ENCODE data around the gene BRIP1.
A peak's percentile ranks its signal among the peaks of the same experiment; 100 is the strongest.
"Not testable (repeated sequence)": the region's sequence is repeated elsewhere in the genome, so short reads cannot be mapped to it uniquely, and the experiment has no call there.

Gene BRIP1
- total RNA-seq, result 3.6 to 11.0 (median 9.1) reads per million in 4 donors

- DNase-seq, result peak; percentile 78 to 92 (median 84)
Observed at GRCh38 chr17:61862975-61863800, at the start of gene BRIP1. TSS of gene BRIP1 (minus strand) at chr17:61863528. CDS start at chr17:61861539, 1,989 bp downstream.

GRCh38 chr17:61908292-61909037 lies 45.1 kb upstream of the BRIP1 start:
- DNase-seq, result no peak

DNA sequence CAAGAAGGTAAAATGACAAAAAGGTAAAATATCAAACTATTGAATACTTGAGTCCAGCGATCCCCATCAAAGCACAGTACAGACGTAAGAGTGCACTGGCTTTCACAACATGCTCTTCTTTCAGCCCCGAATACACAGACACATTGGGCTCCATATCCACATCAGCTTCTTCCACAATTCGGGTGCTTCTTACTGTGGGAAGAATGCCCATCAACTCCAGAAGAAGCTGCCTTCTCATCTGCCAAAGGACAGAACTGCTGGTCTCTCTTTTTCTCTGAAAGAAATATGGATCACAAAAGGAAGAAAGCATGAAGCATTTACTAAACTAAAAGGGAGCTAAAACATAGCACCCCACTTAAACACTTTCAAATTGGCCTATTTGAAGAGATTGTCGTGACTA lies 44.0 kb upstream of the BRIP1 start:
- DNase-seq, result no peak

- peak in 4 of 5 donors; percentile 12 to 72 (median 19) for DNase-seq
Observed at GRCh38 chr17:61904094-61904710, 40.9 kb upstream of the BRIP1 start.

- no peak for DNase-seq
Observed at GRCh38 chr17:61903251-61903650, 39.9 kb upstream of the BRIP1 start.

DNA sequence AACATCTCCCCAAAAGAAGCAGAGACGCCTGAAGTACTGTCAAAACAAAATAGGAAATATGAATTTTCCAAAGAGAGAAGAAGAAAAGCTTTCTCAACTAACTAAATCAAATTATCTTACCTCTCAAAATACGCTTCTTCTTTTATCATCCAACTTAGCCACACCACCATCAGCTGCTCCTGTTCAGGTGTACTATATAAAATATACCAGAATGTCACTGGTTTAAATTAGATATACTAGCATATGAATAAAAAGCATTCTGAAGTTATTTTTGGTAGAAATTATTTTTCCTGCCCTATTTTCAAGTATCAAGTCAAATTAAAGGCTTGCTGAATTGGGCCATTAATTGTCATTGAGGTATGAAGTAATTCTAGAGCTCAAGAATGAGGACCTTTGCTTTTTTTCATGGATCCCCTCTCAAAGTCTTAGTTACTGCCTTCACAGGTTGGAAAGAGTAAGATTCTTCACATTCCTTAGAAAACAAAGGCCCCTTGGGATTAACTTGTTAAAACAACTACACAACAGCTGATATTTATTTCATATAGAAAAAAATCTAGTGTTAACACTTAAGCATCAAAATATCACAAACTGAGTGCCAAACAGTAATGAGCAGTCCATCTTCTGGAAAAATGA lies 34.3 kb upstream of the BRIP1 start:
- DNase-seq, result no peak

- DNase-seq, result no peak
Observed at GRCh38 chr17:61895391-61895790, 32.1 kb upstream of the BRIP1 start.

- DNase-seq, result not testable (repeated sequence)
Observed at GRCh38 chr17:61894310-61894709, 31.0 kb upstream of the BRIP1 start.

DNA sequence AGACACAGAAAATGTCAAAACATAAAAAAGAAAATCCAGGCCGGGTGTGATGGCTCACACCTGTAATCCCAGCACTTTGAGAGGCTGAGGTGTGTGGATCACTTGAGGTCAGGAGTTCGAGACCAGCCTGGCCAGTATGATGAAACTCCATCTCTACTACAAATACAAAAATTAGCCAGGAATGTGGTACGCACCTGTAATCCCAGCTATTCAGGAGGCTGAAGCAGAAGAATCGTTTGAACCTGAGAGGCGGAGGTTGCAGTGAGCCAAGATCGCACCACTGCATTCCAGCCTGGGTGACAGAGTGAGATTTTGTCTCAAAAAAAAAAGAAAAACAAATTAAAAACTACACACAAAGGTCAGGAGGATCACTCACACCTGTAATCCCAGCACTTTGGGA lies 24.4 kb upstream of the BRIP1 start:
- not testable (repeated sequence) for DNase-seq

DNA sequence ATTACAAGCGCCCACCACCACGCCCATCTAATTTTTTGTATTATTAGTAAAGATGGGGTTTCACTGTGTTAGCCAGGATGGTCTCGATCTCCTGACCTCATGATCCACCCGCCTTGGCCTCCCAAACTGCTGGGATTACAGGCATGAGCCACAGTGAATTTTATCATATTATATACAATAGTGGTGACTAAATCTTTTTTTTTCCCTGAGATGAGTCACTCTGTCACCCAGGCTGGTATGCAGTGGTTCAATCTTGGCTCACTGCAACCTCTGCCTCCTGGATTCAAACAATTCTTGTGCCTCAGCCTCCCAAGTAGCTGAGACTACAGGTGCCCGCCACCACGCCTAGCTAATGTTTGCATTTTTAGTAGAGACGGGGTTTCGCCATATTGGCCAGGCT lies 22.5 kb upstream of the BRIP1 start:
- not testable (repeated sequence) for DNase-seq

DNA sequence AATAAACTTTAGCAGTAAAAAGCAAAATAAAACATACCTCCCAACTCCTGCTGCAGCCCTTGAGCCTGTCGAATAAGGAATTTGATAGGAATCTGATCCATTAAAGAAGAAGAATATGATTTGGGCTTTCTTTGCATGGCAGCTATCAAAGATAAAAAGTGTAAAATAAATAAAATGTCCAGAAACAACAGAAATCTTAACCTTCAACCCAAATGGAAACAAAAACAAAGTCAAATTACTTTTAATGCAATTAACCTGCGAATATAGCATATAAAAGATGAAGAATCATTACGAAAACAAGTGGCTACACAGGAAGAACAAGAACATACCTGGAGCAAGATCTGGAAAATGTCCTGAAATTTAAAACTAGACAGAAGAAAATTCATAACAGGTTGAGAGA lies 21.5 kb upstream of the BRIP1 start:
- DNase-seq, result no peak

DNA sequence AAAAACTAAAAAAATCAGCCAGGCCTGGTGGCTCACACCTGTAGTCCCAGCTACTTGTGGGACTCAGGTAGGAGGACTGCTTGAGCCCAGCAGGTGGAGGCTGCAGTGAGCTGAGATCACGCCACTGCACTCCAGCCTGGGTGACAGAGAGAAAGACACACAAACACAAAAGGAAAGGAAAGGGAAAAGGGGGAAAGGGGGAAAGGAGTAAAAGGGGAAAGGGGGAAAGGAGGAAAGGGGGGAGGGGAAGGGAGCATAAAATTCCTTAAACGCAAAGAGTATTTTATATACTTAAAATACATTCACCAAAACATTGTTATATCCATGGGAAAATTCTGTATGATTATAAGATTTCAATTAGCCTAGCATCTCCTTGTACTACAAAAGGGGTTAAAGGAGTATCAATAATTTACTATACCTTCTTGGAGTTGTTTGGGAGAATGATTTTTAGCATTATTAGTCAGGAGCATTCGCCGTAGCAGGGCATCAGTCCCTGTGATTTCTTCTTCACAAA lies 17.3 kb upstream of the BRIP1 start:
- no peak for DNase-seq

DNA sequence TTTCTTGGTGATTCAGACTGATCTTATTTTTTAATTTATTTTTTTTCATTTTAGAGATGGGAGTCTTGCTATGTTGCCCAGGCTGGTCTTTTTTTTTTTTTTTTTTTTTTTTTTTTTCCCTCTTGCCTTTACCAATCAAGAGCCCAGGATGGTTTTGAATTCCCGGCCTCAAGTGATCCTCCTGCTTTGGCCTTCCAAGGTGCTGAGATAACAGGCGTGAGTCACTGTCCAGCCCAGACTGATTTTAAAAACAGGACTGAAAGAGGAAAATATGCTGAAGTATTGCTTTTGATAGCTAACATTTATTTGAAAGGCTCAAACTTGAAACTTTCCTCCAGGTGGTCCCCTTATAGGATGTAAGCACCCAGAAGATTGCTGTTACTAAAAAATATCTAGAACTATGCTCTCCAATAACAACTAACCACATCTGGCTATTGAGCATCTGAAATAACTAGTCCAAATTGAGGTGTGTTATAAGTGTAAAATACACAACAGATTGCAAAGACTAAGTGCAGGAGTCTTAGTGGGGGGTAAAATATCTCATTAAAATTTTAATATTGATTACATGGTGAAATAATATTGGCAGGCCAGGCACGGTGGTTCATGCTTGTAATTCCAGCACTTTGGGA lies 15.8 kb upstream of the BRIP1 start:
- no peak for DNase-seq

DNA sequence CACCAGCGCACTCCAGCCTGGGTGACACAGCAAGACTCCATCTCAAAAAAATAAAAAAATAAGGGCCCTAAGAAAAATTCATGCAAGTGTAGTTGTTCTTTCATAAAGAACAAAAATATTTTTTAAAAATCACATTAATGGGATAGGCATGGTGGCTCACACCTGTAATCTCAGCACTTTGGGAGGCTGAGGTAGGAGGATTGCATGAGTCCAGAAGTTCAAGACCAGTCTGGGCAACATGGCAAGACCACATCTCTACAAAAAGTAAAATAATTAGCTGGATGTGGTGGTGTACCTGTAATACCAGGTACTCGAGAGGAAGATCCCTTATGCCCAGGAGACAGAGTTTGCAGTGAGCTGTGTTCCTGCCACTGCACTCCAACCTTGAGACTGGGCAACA lies 15.2 kb upstream of the BRIP1 start:
- no peak for DNase-seq

DNA sequence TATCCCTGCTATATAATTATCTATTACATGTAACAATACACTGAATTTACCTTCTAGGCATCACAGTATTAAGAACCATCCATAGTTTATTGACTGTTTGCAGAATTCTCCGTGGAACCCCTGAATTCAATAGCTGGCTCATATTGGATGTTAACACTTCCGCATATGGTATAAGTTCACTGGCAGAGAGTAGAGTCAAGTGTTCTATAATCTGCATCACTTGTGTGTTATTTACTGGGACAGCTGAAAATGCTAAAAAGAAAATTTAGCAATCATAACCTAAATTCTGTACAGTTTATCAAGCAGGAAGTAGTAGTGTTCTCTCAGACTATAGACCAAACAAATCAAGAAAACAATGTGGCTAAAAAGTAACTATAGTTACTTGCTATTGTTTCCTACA lies 14.5 kb upstream of the BRIP1 start:
- no peak for DNase-seq

DNA sequence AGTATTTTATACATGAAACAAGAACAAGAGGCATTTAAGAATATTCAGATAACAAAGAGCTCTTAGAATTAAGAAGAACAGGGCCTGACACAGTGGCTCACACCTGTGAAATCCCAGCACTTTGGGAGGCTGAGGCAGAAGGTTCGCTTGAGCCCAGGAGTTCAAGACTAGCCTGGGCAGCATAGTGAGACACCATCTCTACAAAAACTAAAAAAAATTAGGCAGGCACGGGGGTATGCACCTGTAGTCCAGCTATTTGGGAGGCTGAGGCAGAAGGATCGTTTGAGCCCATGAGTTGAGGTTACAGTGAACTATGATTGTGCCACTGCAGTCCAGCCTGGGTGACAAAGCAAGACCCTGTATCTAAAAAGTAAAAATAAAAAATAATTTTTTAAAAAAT lies 12.5 kb upstream of the BRIP1 start:
- no peak for DNase-seq

DNA sequence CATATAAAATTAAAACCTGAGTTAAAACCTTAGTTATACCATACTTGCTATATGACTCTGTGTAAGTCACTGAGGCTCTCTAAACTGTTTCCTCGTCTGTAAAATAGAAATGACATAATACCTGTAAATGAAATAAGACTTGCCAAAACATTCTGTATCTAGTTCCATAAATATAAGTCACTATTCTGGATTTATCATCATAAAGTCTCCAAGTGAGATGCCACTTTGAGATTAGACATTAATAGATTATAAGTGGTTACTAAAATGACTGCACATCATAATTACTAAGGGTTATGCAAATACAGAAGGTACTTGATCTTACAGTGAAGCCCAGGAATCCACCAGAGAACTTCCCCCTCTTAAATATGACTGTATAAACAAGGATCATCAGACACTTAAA lies 12.0 kb upstream of the BRIP1 start:
- no peak for DNase-seq

DNA sequence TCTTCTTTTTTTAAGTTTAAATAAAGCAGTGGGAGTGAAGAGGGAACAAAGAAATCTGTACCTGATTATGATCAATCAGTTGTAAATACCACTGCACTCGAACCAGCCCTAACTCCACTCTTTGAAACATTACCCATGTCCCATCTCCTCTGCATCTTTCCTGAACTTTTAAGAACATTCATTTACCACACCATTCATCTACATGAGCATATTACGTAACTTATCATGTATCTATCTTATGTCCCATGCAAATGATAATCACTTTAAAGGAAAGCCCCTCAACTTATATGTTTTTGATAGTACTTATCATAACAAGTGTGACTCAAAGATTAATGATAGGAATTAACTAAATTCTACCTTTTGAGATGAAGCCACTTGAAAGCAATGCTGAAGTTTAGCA lies 10.7 kb upstream of the BRIP1 start:
- no peak for DNase-seq

DNA sequence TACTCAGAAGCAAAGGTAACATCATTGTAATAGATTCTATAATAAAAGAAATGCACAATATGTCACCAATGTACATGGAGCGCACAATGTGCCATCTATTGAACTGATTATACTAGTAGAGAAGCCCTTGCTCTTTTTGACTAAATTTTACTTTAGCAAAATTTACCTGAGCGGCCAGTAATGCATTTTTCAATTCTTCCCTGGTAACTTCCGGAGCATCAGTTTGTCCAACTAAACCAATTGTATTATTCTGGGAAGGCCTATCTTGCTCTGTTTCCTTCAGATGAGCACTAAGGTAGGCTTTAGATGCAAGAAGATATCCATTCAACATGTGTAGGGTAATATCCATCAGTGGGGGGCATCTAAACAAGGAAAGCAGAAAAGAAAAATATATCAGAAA lies 8.8 kb upstream of the BRIP1 start:
- DNase-seq, result no peak

DNA sequence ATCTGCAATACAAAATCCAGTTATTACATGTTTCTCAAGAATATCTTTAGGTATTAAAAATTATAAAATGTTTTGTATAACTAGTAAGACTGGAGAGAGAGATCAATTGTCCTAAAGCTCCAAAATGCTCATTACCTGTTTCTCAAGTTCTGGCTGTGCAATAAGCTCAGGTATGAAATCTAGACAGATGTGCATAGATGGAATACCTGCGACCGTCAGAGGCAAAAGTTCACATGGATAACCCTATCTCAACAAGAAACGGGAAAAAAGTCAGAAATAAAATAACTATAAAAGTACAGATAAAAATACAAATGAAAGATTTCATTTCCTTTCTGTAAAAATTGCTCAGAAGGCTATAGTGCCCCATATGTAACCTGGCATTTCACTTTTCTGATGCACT lies 5.8 kb upstream of the BRIP1 start:
- DNase-seq, result no peak

- DNase-seq, result no peak
Observed at GRCh38 chr17:61868074-61868473, 4.7 kb upstream of the BRIP1 start.

GRCh38 chr17:61867033-61867432 lies 3.7 kb upstream of the BRIP1 start:
- no peak for DNase-seq

DNA sequence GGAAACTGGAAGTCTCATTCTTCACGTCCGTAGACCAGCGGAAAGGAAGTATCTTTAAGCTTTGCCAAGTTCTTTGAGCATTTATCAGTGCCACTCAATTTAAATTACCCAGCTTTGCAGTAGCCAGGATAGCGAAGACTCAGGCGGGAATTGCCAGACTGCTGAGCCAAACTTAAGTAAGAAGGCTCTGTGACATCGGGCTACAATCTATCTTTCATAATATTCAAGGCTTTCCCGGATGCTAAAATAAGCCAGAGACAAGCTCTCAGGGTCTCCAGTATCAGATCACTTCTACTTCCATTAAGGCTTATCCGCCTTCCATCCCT lies 436 bp upstream of the BRIP1 start:
- no peak for DNase-seq
